ENCODE data around the gene INSIG2.

GRCh38 chr2:118077636-118078247, 10.5 kb upstream of the INSIG2 start:
- TF ChIP-seq CTCF (IDR thresholded peaks at IDR 0.05) (no peak), EP300 (IDR thresholded peaks at IDR 0.05) (no peak), POLR2A (IDR thresholded peaks at IDR 0.05; ENCODE audit: low read depth) (no peak)
